ENCODE results near the gene CNTNAP2. TPM values are rescaled to one million over a fixed set of nuclear protein-coding genes. Genes with fewer than 3 reads are reported as not detected.

The CNTNAP2 gene
- total RNA-seq, 6 experiments from 2014 or later: 1.8 to 8.1 (median 3.9) TPM

GRCh38 chr7:147833557-147833956 is 1717.0 kb downstream of the CNTNAP2 start:
- TF ChIP-seq POLR2A (IDR thresholded peaks at IDR 0.05) (no peak), CTCF (IDR thresholded peaks at IDR 0.05) (no peak)
- Histone ChIP-seq H3K4me3 (no peak overlapping the region), H3K27ac (no peak overlapping the region), H3K4me1 (no peaks in the 10 kb centered on the region), H3K27me3 (no peaks in the 10 kb centered on the region), H3K9me3 (no peaks in the 10 kb centered on the region), H3K36me3 (no peaks in the 10 kb centered on the region)
- no peak for ATAC-seq
- 52% methylated on average over 5 of the region's 6 CpGs for WGBS (ENCODE audit: insufficient coverage, low coverage, low lambda C conversion rate, missing lambda C conversion rate)
- intact Hi-C loops (cut with DNase I): no loop called here
- no peak for DNase-seq

- intact Hi-C loops (cut with DNase I): no loop called here
- 44% methylated on average over 1 of the region's 1 CpG for WGBS (ENCODE audit: insufficient coverage, low coverage, low lambda C conversion rate, missing lambda C conversion rate)
- no peak overlapping the region for H3K4me3 ChIP-seq
- H3K9me3 ChIP-seq: no peaks in the 10 kb centered on the region
- TF ChIP-seq CTCF (IDR thresholded peaks at IDR 0.05): no peak
- TF ChIP-seq POLR2A (IDR thresholded peaks at IDR 0.05): no peak
- no peaks in the 10 kb centered on the region for H3K36me3 ChIP-seq
- ATAC-seq (no peak), DNase-seq (no peak)
- H3K27me3 ChIP-seq: no peaks in the 10 kb centered on the region
- H3K4me1 ChIP-seq: no peaks in the 10 kb centered on the region
- no peak overlapping the region for H3K27ac ChIP-seq
These were observed 1717.4 kb downstream of the CNTNAP2 start for GRCh38 chr7:147833970-147834369.

GRCh38 chr7:147852833-147853232 is 1736.2 kb downstream of the CNTNAP2 start:
- no peaks in the 10 kb centered on the region for H3K36me3 ChIP-seq
- H3K4me3 ChIP-seq: no peak overlapping the region
- intact Hi-C loops (cut with DNase I): no loop called here
- no peak overlapping the region for H3K27ac ChIP-seq
- DNase-seq (no peak), ATAC-seq (no peak)
- no peaks in the 10 kb centered on the region for H3K27me3 ChIP-seq
- no peaks in the 10 kb centered on the region for H3K4me1 ChIP-seq
- no peak for TF ChIP-seq CTCF (IDR thresholded peaks at IDR 0.05)
- no peaks in the 10 kb centered on the region for H3K9me3 ChIP-seq

GRCh38 chr7:147857152-147858140 is 1740.8 kb downstream of the CNTNAP2 start:
- intact Hi-C loops (cut with DNase I): no loop called here
- WGBS (ENCODE audit: insufficient coverage, low coverage, low lambda C conversion rate, missing lambda C conversion rate): 50% methylated on average over 8 of the region's 8 CpGs
- H3K9me3 ChIP-seq: no peaks in the 10 kb centered on the region
- TF ChIP-seq CTCF (IDR thresholded peaks at IDR 0.05) (no peak), POLR2A (IDR thresholded peaks at IDR 0.05) (no peak)
- H3K36me3 ChIP-seq: no peaks in the 10 kb centered on the region
- H3K4me3 ChIP-seq: no peak overlapping the region
- DNase-seq (no peak), ATAC-seq (no peak)
- H3K4me1 ChIP-seq: no peaks in the 10 kb centered on the region
- no peak overlapping the region for H3K27ac ChIP-seq
- no peaks in the 10 kb centered on the region for H3K27me3 ChIP-seq
